CD4-positive, alpha-beta T cell treated with Interleukin-1 beta for 1 hour (primary cell): ENCODE measurements around the gene ECT2.
A peak's percentile ranks its signal among the peaks of the same experiment; 100 is the strongest.
"Not testable (repeated sequence)": the region's sequence is repeated elsewhere in the genome, so short reads cannot be mapped to it uniquely, and the experiment has no call there.

ENCODE experiments used
- DNase-seq, 2 donors: peaks; one replicate each; pipeline ENCODE4 v3.0.0-alpha.2; 2020 to 2022

The ECT2 gene

GRCh38 chr3:172750368-172751174 lies at the start of gene ECT2:
Gene ECT2, plus strand, starts transcription at chr3:172750726. Its CDS starts 3,805 bp downstream, at chr3:172754531.
- peak; percentile 98 for DNase-seq

- DNase-seq = no peak
Observed at GRCh38 chr3:172700936-172701455, 49.5 kb upstream of the ECT2 start.

GRCh38 chr3:172701751-172702150 lies 48.8 kb upstream of the ECT2 start:
- no peak for DNase-seq

GRCh38 chr3:172702256-172702655 lies 48.3 kb upstream of the ECT2 start:
- no peak for DNase-seq

- DNase-seq = not testable (repeated sequence)
Observed at GRCh38 chr3:172702731-172703130, 47.8 kb upstream of the ECT2 start.

- no peak for DNase-seq
Observed at GRCh38 chr3:172704001-172704400, 46.5 kb upstream of the ECT2 start.

- no peak for DNase-seq
Observed at GRCh38 chr3:172705170-172705569, 45.4 kb upstream of the ECT2 start.

- DNase-seq = no peak
Observed at GRCh38 chr3:172707030-172707429, 43.5 kb upstream of the ECT2 start.

- no peak for DNase-seq
Observed at GRCh38 chr3:172707967-172708366, 42.6 kb upstream of the ECT2 start.

GRCh38 chr3:172708921-172709773 lies 41.4 kb upstream of the ECT2 start:
- no peak for DNase-seq

GRCh38 chr3:172709774-172710663 lies 40.5 kb upstream of the ECT2 start:
- DNase-seq = no peak

GRCh38 chr3:172710664-172711453 lies 39.7 kb upstream of the ECT2 start, which contains the start of gene NCEH1:
Gene NCEH1, minus strand, starts transcription at chr3:172711067. Its CDS starts 83 bp downstream, at chr3:172710984.
- DNase-seq = peak; percentile 78 to 85

- no peak for DNase-seq
Observed at GRCh38 chr3:172711454-172711795, 39.1 kb upstream of the ECT2 start.

- DNase-seq = no peak
Observed at GRCh38 chr3:172713316-172713715, 37.2 kb upstream of the ECT2 start.

GRCh38 chr3:172716476-172716875 lies 34.0 kb upstream of the ECT2 start:
- DNase-seq = peak in 1 of 2 donors; percentile 34

GRCh38 chr3:172717493-172718088 lies 32.9 kb upstream of the ECT2 start:
- no peak for DNase-seq

- DNase-seq = not testable (repeated sequence)
Observed at GRCh38 chr3:172722536-172723040, 27.9 kb upstream of the ECT2 start.

- no peak for DNase-seq
Observed at GRCh38 chr3:172726380-172726779, 24.1 kb upstream of the ECT2 start.

GRCh38 chr3:172735014-172735413 lies 15.5 kb upstream of the ECT2 start:
- no peak for DNase-seq

GRCh38 chr3:172739462-172739861 lies 11.1 kb upstream of the ECT2 start:
- DNase-seq = no peak

GRCh38 chr3:172746475-172746874 lies 4.1 kb upstream of the ECT2 start:
- DNase-seq = no peak
